Measurements from ENCODE around the gene RANGRF.

The RANGRF gene

DNA sequence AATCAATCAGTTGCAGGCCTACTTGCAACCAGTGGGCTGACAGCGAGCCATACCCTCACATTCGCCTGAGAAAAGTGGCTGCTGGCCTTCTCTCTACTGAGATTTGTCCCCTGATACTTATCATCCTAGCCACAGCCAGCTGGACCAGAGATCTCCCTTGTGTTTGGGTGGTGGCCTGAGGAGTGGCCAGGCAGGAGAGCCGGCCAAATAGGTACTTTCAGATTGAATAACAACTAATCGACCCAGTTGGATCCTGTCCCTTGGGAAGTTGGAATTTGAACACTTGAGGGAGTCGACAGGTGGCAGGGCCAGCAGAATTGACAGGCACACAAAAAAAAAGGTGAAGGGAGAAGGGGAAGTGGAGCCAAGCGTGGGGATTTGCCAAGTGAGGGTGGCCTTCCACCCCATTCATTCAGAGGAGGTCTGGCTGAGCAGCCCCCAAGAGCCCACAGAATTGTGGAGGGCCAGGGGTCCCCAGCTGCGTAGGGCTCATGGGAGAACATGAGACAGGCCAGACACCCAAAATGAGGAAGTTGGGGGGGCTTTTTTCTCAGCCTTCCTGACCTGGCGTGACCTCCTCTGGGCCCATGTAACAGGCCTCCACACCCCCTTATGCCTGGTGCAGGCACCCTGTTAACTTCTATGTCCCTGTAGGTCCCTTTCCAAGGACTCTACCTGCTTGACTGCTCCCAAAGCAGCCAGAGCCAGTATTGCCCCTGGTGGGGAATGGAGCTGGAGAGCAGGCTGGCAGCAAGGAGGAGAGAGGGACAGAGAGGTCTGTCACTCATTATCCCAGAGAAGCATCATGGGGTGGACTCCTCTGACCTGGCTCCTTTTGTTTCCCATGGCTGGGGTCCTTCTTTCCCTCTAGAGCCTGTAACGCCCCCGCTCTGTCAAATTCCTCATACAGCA is 2.9 kb upstream of the RANGRF start:
- Histone ChIP-seq H3K4me1 (ENCODE audit: control insufficient read depth, low read length) (peaks cover 29% of the 10 kb centered on the region), H3K36me3 (ENCODE audit: control insufficient read depth, low read length) (peaks cover 14% of the 10 kb centered on the region), H3K27me3 (ENCODE audit: control insufficient read depth, low read length) (no peaks in the 10 kb centered on the region), H4K20me1 (ENCODE audit: control insufficient read depth, insufficient read depth, low read depth, low read length) (no peaks in the 10 kb centered on the region), H3K4me2 (ENCODE audit: low read length) (0 out of 2 replicates have a peak overlapping the region, but pooled peaks have one; percentile 17), H3F3A (ENCODE audit: control insufficient read depth, insufficient read depth) (no peaks in the 10 kb centered on the region), H3K9me2 (replicated peaks; ENCODE audit: control insufficient read depth, low read length) (no peaks in the 10 kb centered on the region), H3K27ac (ENCODE audit: low read depth, low read length) (no peak overlapping the region), H3K9me3 (ENCODE audit: control insufficient read depth, insufficient read depth, low read length) (no peaks in the 10 kb centered on the region), H3K4me3 (ENCODE audit: low read length) (no peak overlapping the region), H3K79me2 (ENCODE audit: control insufficient read depth, low read length) (peaks cover 15% of the 10 kb centered on the region)
- no peak for TF ChIP-seq EZH2phosphoT487 (IDR thresholded peaks at IDR 0.05; ENCODE audit: borderline replicate concordance, low read length)
- TF ChIP-seq, protein P1, sequence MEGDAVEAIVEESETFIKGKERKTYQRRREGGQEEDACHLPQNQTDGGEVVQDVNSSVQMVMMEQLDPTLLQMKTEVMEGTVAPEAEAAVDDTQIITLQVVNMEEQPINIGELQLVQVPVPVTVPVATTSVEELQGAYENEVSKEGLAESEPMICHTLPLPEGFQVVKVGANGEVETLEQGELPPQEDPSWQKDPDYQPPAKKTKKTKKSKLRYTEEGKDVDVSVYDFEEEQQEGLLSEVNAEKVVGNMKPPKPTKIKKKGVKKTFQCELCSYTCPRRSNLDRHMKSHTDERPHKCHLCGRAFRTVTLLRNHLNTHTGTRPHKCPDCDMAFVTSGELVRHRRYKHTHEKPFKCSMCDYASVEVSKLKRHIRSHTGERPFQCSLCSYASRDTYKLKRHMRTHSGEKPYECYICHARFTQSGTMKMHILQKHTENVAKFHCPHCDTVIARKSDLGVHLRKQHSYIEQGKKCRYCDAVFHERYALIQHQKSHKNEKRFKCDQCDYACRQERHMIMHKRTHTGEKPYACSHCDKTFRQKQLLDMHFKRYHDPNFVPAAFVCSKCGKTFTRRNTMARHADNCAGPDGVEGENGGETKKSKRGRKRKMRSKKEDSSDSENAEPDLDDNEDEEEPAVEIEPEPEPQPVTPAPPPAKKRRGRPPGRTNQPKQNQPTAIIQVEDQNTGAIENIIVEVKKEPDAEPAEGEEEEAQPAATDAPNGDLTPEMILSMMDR (IDR thresholded peaks at IDR 0.05; ENCODE audit: low read depth, low read length, poor library complexity, severe bottlenecking) = no peak

GRCh38 chr17:8287651-8288335 is 677 bp upstream of the RANGRF start:
- peaks cover 18% of the 10 kb centered on the region for H3K79me2 ChIP-seq (ENCODE audit: control insufficient read depth, low read length)
- H3K36me3 ChIP-seq (ENCODE audit: control insufficient read depth, low read length) = peaks cover 14% of the 10 kb centered on the region
- peak overlapping the region; percentile 87 for H3K4me2 ChIP-seq (ENCODE audit: low read length)
- H4K20me1 ChIP-seq (ENCODE audit: control insufficient read depth, insufficient read depth, low read depth, low read length) = no peaks in the 10 kb centered on the region
- H3K9me2 ChIP-seq (replicated peaks; ENCODE audit: control insufficient read depth, low read length) = no peaks in the 10 kb centered on the region
- peaks cover 4% of the 10 kb centered on the region for H3F3A ChIP-seq (ENCODE audit: control insufficient read depth, insufficient read depth)
- no peaks in the 10 kb centered on the region for H3K27me3 ChIP-seq (ENCODE audit: control insufficient read depth, low read length)
- H3K27ac ChIP-seq (ENCODE audit: low read depth, low read length) = peak overlapping the region; percentile 47; the same call in 1 of the 2 replicates
- peak overlapping the region; percentile 90 for H3K4me3 ChIP-seq (ENCODE audit: low read length)
- no peaks in the 10 kb centered on the region for H3K9me3 ChIP-seq (ENCODE audit: control insufficient read depth, insufficient read depth, low read length)
- TF ChIP-seq, protein P1 (IDR thresholded peaks at IDR 0.05; ENCODE audit: low read depth, low read length, poor library complexity, severe bottlenecking) = no peak
- peaks cover 37% of the 10 kb centered on the region for H3K4me1 ChIP-seq (ENCODE audit: control insufficient read depth, low read length)

- no peak overlapping the region; the same call in 1 of the 2 replicates for H3K27ac ChIP-seq (ENCODE audit: low read depth, low read length)
- H3K4me2 ChIP-seq (ENCODE audit: low read length) = peak overlapping the region; percentile 87
- TF ChIP-seq, protein P1 (IDR thresholded peaks at IDR 0.05; ENCODE audit: low read depth, low read length, poor library complexity, severe bottlenecking) = no peak
- no peak for TF ChIP-seq EZH2phosphoT487 (IDR thresholded peaks at IDR 0.05; ENCODE audit: borderline replicate concordance, low read length)
- H3K9me3 ChIP-seq (ENCODE audit: control insufficient read depth, insufficient read depth, low read length) = no peaks in the 10 kb centered on the region
- H3K4me3 ChIP-seq (ENCODE audit: low read length) = peak overlapping the region; percentile 90
- no peaks in the 10 kb centered on the region for H4K20me1 ChIP-seq (ENCODE audit: control insufficient read depth, insufficient read depth, low read depth, low read length)
- H3K79me2 ChIP-seq (ENCODE audit: control insufficient read depth, low read length) = peaks cover 18% of the 10 kb centered on the region
- peaks cover 45% of the 10 kb centered on the region for H3K4me1 ChIP-seq (ENCODE audit: control insufficient read depth, low read length)
- peaks cover 10% of the 10 kb centered on the region for H3F3A ChIP-seq (ENCODE audit: control insufficient read depth, insufficient read depth)
- no peaks in the 10 kb centered on the region for H3K27me3 ChIP-seq (ENCODE audit: control insufficient read depth, low read length)
- peaks cover 14% of the 10 kb centered on the region for H3K36me3 ChIP-seq (ENCODE audit: control insufficient read depth, low read length)
- H3K9me2 ChIP-seq (replicated peaks; ENCODE audit: control insufficient read depth, low read length) = no peaks in the 10 kb centered on the region
These were observed 580 bp downstream of the RANGRF start for GRCh38 chr17:8289103-8289397.
